ENCODE results near the gene SLC41A2.

DNA sequence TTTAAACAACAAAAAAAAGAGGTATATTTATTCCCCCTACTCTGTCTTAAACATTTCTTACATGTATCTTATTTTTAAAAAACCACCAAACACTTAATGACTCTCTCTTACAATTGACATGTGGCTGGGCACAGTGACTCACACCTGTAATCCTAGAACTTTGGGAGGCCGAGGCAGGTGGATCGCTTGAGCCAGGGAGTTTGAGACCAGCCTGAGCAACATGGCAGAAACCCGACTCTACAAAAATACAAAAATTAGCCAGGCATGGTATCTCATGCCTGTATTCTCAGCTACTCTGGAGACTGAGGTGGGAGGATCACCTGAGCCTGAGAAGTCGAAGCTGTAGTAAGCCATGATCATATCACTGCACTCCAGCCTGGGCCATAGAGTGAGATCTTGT is 16.0 kb downstream of the SLC41A2 start:
- TF ChIP-seq, protein P1, sequence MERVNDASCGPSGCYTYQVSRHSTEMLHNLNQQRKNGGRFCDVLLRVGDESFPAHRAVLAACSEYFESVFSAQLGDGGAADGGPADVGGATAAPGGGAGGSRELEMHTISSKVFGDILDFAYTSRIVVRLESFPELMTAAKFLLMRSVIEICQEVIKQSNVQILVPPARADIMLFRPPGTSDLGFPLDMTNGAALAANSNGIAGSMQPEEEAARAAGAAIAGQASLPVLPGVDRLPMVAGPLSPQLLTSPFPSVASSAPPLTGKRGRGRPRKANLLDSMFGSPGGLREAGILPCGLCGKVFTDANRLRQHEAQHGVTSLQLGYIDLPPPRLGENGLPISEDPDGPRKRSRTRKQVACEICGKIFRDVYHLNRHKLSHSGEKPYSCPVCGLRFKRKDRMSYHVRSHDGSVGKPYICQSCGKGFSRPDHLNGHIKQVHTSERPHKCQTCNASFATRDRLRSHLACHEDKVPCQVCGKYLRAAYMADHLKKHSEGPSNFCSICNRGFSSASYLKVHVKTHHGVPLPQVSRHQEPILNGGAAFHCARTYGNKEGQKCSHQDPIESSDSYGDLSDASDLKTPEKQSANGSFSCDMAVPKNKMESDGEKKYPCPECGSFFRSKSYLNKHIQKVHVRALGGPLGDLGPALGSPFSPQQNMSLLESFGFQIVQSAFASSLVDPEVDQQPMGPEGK (CRISPR knock-in tag; IDR thresholded peaks at IDR 0.05; ENCODE audit: borderline replicate concordance) = no peak
- no peak for TF ChIP-seq ISL1 (CRISPR knock-in tag; IDR thresholded peaks at IDR 0.05)
- TF ChIP-seq ZNF70 (CRISPR knock-in tag; IDR thresholded peaks at IDR 0.05) = no peak
- no peak for TF ChIP-seq TCF4 (CRISPR knock-in tag; IDR thresholded peaks at IDR 0.05; ENCODE audit: borderline replicate concordance)
- TF ChIP-seq ZFP3 (CRISPR knock-in tag; IDR thresholded peaks at IDR 0.05) = no peak
- TF ChIP-seq, protein P2, sequence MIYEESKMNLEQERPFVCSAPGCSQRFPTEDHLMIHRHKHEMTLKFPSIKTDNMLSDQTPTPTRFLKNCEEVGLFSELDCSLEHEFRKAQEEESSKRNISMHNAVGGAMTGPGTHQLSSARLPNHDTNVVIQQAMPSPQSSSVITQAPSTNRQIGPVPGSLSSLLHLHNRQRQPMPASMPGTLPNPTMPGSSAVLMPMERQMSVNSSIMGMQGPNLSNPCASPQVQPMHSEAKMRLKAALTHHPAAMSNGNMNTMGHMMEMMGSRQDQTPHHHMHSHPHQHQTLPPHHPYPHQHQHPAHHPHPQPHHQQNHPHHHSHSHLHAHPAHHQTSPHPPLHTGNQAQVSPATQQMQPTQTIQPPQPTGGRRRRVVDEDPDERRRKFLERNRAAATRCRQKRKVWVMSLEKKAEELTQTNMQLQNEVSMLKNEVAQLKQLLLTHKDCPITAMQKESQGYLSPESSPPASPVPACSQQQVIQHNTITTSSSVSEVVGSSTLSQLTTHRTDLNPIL (CRISPR knock-in tag; IDR thresholded peaks at IDR 0.05; ENCODE audit: low read depth) = no peak
- TF ChIP-seq ESRRG (CRISPR knock-in tag; IDR thresholded peaks at IDR 0.05) = no peak
- no peak for TF ChIP-seq RARB (CRISPR knock-in tag; IDR thresholded peaks at IDR 0.05)
- TF ChIP-seq, protein P3, sequence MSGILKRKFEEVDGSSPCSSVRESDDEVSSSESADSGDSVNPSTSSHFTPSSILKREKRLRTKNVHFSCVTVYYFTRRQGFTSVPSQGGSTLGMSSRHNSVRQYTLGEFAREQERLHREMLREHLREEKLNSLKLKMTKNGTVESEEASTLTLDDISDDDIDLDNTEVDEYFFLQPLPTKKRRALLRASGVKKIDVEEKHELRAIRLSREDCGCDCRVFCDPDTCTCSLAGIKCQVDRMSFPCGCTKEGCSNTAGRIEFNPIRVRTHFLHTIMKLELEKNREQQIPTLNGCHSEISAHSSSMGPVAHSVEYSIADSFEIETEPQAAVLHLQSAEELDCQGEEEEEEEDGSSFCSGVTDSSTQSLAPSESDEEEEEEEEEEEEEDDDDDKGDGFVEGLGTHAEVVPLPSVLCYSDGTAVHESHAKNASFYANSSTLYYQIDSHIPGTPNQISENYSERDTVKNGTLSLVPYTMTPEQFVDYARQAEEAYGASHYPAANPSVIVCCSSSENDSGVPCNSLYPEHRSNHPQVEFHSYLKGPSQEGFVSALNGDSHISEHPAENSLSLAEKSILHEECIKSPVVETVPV (CRISPR knock-in tag; IDR thresholded peaks at IDR 0.05) = no peak
- TF ChIP-seq ZFP30 (CRISPR knock-in tag; IDR thresholded peaks at IDR 0.05) = no peak
- TF ChIP-seq, protein P4, sequence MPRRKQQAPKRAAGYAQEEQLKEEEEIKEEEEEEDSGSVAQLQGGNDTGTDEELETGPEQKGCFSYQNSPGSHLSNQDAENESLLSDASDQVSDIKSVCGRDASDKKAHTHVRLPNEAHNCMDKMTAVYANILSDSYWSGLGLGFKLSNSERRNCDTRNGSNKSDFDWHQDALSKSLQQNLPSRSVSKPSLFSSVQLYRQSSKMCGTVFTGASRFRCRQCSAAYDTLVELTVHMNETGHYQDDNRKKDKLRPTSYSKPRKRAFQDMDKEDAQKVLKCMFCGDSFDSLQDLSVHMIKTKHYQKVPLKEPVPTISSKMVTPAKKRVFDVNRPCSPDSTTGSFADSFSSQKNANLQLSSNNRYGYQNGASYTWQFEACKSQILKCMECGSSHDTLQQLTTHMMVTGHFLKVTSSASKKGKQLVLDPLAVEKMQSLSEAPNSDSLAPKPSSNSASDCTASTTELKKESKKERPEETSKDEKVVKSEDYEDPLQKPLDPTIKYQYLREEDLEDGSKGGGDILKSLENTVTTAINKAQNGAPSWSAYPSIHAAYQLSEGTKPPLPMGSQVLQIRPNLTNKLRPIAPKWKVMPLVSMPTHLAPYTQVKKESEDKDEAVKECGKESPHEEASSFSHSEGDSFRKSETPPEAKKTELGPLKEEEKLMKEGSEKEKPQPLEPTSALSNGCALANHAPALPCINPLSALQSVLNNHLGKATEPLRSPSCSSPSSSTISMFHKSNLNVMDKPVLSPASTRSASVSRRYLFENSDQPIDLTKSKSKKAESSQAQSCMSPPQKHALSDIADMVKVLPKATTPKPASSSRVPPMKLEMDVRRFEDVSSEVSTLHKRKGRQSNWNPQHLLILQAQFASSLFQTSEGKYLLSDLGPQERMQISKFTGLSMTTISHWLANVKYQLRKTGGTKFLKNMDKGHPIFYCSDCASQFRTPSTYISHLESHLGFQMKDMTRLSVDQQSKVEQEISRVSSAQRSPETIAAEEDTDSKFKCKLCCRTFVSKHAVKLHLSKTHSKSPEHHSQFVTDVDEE (CRISPR knock-in tag; IDR thresholded peaks at IDR 0.05) = no peak
- no peak for TF ChIP-seq ARNTL (CRISPR knock-in tag; IDR thresholded peaks at IDR 0.05; ENCODE audit: borderline replicate concordance, low read depth)

All from SK-N-SH treated with all-trans-retinoic acid at 6 μM for 48 hours (cell line).